ENCODE results near the gene ALDH8A1. TPM values are rescaled to one million over a fixed set of nuclear protein-coding genes. Genes with fewer than 3 reads are reported as not detected.

ALDH8A1 gene
- total RNA-seq, 2 donors from 2014 or later: 0.35 TPM; not detected in 1

DNA sequence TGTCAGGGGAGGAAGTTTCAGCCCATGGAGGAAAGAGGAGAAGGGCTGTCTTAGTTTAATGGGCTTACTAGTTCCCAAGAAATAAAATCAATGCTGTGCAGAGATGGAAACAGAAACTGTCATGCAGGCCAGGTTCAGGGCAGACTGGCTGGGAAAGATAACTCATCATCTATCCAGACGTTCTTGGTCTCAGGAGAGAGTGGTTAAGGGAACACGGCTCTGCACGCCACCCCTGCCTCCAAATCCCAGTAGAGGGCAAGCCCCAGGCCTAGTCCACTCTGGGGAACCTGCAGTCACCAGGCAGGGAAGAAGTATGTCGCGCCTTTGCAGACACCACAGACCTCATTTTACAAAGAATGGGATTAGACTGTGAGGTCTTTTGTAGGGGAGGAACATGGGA is 12.5 kb downstream of the ALDH8A1 start:
- no peaks in the 10 kb centered on the region for H3K4me1 ChIP-seq
- H3K27me3 ChIP-seq: no peaks in the 10 kb centered on the region
- H3K9me3 ChIP-seq: no peaks in the 10 kb centered on the region
- no peaks in the 10 kb centered on the region for H3K36me3 ChIP-seq
- no peak for DNase-seq (ENCODE audit: low spot score)
- no peak overlapping the region for H3K4me3 ChIP-seq
- TF ChIP-seq, protein P1, sequence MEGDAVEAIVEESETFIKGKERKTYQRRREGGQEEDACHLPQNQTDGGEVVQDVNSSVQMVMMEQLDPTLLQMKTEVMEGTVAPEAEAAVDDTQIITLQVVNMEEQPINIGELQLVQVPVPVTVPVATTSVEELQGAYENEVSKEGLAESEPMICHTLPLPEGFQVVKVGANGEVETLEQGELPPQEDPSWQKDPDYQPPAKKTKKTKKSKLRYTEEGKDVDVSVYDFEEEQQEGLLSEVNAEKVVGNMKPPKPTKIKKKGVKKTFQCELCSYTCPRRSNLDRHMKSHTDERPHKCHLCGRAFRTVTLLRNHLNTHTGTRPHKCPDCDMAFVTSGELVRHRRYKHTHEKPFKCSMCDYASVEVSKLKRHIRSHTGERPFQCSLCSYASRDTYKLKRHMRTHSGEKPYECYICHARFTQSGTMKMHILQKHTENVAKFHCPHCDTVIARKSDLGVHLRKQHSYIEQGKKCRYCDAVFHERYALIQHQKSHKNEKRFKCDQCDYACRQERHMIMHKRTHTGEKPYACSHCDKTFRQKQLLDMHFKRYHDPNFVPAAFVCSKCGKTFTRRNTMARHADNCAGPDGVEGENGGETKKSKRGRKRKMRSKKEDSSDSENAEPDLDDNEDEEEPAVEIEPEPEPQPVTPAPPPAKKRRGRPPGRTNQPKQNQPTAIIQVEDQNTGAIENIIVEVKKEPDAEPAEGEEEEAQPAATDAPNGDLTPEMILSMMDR (IDR thresholded peaks at IDR 0.05): no peak
- no peak overlapping the region for H3K27ac ChIP-seq

GRCh38 chr6:134936931-134937330 is 13.0 kb downstream of the ALDH8A1 start:
- Histone ChIP-seq H3K4me3 (no peak overlapping the region), H3K27me3 (no peaks in the 10 kb centered on the region), H3K27ac (no peak overlapping the region), H3K4me1 (no peaks in the 10 kb centered on the region), H3K9me3 (no peaks in the 10 kb centered on the region), H3K36me3 (no peaks in the 10 kb centered on the region)
- TF ChIP-seq, protein P1 (IDR thresholded peaks at IDR 0.05): no peak
- no peak for DNase-seq (ENCODE audit: low spot score)

DNA sequence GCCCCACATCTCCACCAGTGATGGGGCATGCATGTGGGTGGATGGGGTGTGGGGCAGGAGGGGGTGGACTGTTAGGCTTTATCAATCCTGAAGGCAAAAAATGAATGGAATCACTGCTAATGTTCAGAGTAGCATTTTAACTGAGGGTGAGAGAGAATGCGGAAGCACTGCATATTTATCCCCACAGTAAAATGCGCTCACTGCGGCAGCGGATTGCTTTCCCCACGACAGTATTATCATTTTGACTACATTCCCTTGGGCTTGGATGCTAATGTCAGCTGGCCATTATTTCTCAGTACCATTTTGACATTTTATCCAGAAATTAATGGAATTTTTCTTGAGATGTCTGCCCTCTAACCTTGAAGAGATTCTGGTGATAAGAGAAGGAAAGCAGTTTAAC is 13.4 kb downstream of the ALDH8A1 start:
- H3K4me1 ChIP-seq: no peaks in the 10 kb centered on the region
- no peak overlapping the region for H3K27ac ChIP-seq
- no peaks in the 10 kb centered on the region for H3K9me3 ChIP-seq
- H3K36me3 ChIP-seq: no peaks in the 10 kb centered on the region
- TF ChIP-seq, protein P1 (IDR thresholded peaks at IDR 0.05): no peak
- no peaks in the 10 kb centered on the region for H3K27me3 ChIP-seq
- H3K4me3 ChIP-seq: no peak overlapping the region
- DNase-seq (ENCODE audit: low spot score): no peak

DNA sequence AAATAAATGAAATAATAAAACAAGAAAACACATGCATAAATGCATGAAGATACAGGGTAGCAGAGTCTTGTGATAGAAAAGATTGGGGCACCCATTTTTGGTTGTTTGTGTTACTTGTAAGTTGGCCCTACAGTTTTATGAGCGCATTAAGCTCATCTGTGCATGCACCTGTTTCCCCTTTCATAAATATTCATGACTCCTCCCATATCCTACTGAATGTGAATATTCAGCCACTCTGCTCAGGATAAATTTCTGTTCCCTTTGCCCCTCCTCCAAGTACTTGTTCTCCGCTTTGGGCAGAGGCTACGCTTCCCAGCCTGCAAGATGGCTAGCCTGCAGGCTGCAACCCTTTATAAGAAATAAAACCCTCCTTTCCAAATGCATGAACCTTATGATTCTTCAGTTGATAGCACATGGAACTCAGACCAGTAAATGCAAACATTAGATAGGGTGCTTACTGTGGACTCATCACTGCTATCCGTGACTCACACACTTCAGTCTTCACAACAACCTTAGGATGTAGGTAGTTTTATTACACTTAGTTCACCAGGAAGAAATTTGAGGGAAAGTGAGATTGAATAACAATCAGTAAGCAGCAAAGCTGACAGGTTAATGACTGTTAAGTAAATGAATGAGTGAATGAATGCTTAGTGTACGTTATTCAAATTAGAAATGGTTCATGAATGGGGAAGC is 15.0 kb downstream of the ALDH8A1 start:
- DNase-seq (ENCODE audit: low spot score): no peak
- H3K9me3 ChIP-seq: no peaks in the 10 kb centered on the region
- H3K36me3 ChIP-seq: no peaks in the 10 kb centered on the region
- TF ChIP-seq, protein P1 (IDR thresholded peaks at IDR 0.05): no peak
- H3K27me3 ChIP-seq: no peaks in the 10 kb centered on the region
- H3K27ac ChIP-seq: no peak overlapping the region
- H3K4me1 ChIP-seq: no peaks in the 10 kb centered on the region
- H3K4me3 ChIP-seq: no peak overlapping the region

DNA sequence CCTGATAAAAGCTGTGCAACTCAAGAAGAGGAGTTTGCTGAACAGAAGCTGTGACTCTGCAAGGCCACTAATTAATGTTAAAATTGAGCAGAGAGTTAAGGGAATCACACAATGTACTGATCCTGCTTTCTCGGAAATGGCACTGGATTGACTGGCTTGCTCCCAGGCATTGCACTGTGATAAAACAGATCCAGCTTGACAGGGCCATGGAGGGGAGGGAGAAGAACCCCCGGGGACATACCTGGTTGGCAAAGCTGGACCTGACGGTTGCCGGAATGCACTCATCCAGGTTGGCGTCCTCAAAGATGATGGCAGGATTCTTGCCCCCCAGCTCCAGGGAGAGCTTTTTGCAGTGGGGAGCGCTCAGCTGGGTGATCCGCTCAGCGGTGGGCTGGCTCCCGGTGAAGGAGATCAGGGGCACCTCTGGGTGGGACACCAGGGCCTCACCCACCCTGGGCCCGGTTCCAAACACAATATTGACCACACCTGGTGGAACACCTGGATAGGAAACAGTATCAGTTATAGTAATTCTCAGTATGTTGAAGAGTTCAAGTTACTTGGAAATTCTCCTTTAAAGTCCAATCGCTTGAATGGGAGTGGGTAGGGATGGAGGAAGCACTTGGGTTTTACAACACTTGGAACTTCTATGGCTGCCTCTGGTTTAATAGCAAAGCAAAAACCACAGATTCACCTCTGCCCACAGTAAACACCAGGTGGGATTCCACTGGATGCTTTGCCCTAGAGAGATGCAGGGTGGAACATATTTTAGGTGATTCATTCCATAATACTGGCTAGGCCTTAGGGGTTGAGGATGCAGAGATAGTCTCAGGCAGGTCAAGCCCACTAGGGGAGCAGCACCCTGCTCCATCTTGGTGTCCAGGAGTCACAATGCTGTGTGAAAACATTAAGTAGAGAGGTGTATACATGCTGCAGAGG is 17.1 kb downstream of the ALDH8A1 start:
- Histone ChIP-seq H3K9me3 (no peaks in the 10 kb centered on the region), H3K36me3 (no peaks in the 10 kb centered on the region)
- TF ChIP-seq, protein P1 (IDR thresholded peaks at IDR 0.05): no peak

More for the DNA sequence above, 17.1 kb downstream of the ALDH8A1 start:
- H3K27me3 ChIP-seq: no peaks in the 10 kb centered on the region
- no peak for DNase-seq (ENCODE audit: low spot score)
- no peak overlapping the region for H3K4me3 ChIP-seq
- no peak overlapping the region for H3K27ac ChIP-seq
- H3K4me1 ChIP-seq: no peaks in the 10 kb centered on the region
